Measurements from ENCODE around the gene PON2.
A peak's percentile ranks its signal among the peaks of the same experiment; 100 is the strongest.

The PON2 gene

DNA sequence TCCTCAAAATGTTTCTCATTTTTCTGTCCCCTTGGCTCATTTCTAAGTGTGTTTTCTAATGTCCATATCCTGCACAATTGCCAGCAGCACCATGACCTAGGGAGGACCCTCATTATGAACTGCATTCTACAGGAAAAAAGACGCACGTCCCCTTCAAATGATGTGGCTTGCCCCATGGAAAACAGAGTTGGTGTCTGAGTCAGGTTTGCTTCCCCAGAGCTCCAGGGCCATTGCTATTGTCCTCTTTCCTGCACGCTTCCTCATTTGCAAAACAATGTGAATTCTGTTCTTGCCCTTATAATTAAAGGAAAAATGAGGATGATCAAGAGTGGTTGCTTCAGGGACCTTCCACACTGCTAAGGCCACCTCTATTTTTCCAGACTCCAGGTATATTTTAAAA, 36.2 kb upstream of the PON2 start:
- peak overlapping the region; percentile 44; the same call in 1 of the 2 replicates for H3K4me2 ChIP-seq (ENCODE audit: insufficient read depth, low read length)
- no peak for TF ChIP-seq EZH2 (IDR thresholded peaks at IDR 0.05; ENCODE audit: borderline replicate concordance, low read depth, low read length, severe bottlenecking)
- TF ChIP-seq, protein P1, sequence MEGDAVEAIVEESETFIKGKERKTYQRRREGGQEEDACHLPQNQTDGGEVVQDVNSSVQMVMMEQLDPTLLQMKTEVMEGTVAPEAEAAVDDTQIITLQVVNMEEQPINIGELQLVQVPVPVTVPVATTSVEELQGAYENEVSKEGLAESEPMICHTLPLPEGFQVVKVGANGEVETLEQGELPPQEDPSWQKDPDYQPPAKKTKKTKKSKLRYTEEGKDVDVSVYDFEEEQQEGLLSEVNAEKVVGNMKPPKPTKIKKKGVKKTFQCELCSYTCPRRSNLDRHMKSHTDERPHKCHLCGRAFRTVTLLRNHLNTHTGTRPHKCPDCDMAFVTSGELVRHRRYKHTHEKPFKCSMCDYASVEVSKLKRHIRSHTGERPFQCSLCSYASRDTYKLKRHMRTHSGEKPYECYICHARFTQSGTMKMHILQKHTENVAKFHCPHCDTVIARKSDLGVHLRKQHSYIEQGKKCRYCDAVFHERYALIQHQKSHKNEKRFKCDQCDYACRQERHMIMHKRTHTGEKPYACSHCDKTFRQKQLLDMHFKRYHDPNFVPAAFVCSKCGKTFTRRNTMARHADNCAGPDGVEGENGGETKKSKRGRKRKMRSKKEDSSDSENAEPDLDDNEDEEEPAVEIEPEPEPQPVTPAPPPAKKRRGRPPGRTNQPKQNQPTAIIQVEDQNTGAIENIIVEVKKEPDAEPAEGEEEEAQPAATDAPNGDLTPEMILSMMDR (IDR thresholded peaks at IDR 0.05; ENCODE audit: borderline replicate concordance, extremely low read depth, low read length, poor library complexity, severe bottlenecking) = no peak
- no peak for ATAC-seq (ENCODE audit: insufficient read depth, low read depth)
- no peaks in the 10 kb centered on the region for H3K27me3 ChIP-seq (ENCODE audit: insufficient read depth, low read length, poor library complexity)
- no peaks in the 10 kb centered on the region for H3K36me3 ChIP-seq (ENCODE audit: insufficient read depth, low read length)
- H3K27ac ChIP-seq (ENCODE audit: low read length) = peak overlapping the region; percentile 71
- no peaks in the 10 kb centered on the region for H3K9me3 ChIP-seq (ENCODE audit: insufficient read depth, low read length, severe bottlenecking)
- no peak for DNase-seq
- H2AFZ ChIP-seq (ENCODE audit: low read depth, low read length) = peak overlapping the region; percentile 28; the same call in 1 of the 2 replicates
- peaks cover 42% of the 10 kb centered on the region for H3K4me1 ChIP-seq (ENCODE audit: insufficient read depth, low read length)
- H3K4me3 ChIP-seq (ENCODE audit: low read depth in 1 of 2, low read length in 2 of 2) = no peak overlapping the region
- no peaks in the 10 kb centered on the region for H3K79me2 ChIP-seq (ENCODE audit: insufficient read depth, low read length)
- no peaks in the 10 kb centered on the region for H4K20me1 ChIP-seq (ENCODE audit: insufficient read depth, low read length)
- H3K9ac ChIP-seq (ENCODE audit: low read depth, low read length) = 0 out of 2 replicates have a peak overlapping the region, but pooled peaks have one; percentile 31

DNA sequence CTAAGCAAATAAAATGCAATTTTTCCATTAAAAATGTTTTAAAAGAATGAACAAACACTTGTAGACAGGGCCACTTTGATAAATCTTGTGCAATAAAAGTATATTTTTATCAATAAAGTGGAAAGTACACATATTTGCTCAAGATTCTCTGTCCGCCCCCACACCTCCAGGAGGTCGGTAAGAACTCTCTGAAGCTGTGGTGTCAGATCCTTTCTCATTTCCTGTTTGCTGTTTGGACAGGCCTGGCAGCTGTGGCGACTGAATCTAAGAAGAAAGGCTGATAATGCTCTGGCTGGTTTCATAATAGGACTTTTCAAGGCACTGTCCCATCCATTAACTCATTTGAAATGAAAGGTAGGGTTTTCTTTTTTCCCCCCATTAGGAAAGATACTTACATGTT, 35.6 kb upstream of the PON2 start:
- Histone ChIP-seq H3K27me3 (ENCODE audit: insufficient read depth, low read length, poor library complexity) (no peaks in the 10 kb centered on the region), H3K27ac (ENCODE audit: low read length) (peak overlapping the region; percentile 71), H3K36me3 (ENCODE audit: insufficient read depth, low read length) (no peaks in the 10 kb centered on the region), H3K79me2 (ENCODE audit: insufficient read depth, low read length) (no peaks in the 10 kb centered on the region), H2AFZ (ENCODE audit: low read depth, low read length) (peak overlapping the region; percentile 28; the same call in 1 of the 2 replicates), H4K20me1 (ENCODE audit: insufficient read depth, low read length) (no peaks in the 10 kb centered on the region), H3K9me3 (ENCODE audit: insufficient read depth, low read length, severe bottlenecking) (no peaks in the 10 kb centered on the region), H3K4me1 (ENCODE audit: insufficient read depth, low read length) (peaks cover 39% of the 10 kb centered on the region), H3K9ac (ENCODE audit: low read depth, low read length) (peak overlapping the region; percentile 31; the same call in 1 of the 2 replicates), H3K4me3 (ENCODE audit: low read depth in 1 of 2, low read length in 2 of 2) (no peak overlapping the region), H3K4me2 (ENCODE audit: insufficient read depth, low read length) (peak overlapping the region; percentile 44)
- ATAC-seq (ENCODE audit: insufficient read depth, low read depth) (peak; percentile 94), DNase-seq (peak; percentile 51)
- TF ChIP-seq, protein P1 (IDR thresholded peaks at IDR 0.05; ENCODE audit: borderline replicate concordance, extremely low read depth, low read length, poor library complexity, severe bottlenecking) = no peak
- TF ChIP-seq EZH2 (IDR thresholded peaks at IDR 0.05; ENCODE audit: borderline replicate concordance, low read depth, low read length, severe bottlenecking) = no peak

DNA sequence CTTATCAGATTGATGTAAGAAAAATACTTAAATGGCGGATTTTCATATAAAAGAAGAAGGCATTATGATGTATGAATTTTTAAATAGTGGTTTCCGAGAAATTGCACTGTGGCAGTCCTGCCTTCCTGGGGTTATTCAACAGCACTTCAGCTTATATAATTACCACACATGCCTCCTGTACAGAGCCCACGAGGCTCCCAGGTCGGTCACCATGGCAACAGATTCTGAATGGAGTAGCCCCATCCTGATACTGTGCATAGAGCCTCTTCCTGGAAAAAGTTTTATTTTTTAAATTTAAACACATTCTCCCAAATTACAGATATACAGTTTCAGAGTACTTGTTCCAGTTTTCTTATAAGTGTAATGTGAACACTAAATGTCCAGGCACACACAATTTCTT, 35.0 kb upstream of the PON2 start:
- TF ChIP-seq, protein P1 (IDR thresholded peaks at IDR 0.05; ENCODE audit: borderline replicate concordance, extremely low read depth, low read length, poor library complexity, severe bottlenecking) = no peak
- TF ChIP-seq EZH2 (IDR thresholded peaks at IDR 0.05; ENCODE audit: borderline replicate concordance, low read depth, low read length, severe bottlenecking) = no peak
- H3K27ac ChIP-seq (ENCODE audit: low read length) = peak overlapping the region; percentile 71
- H3K4me2 ChIP-seq (ENCODE audit: insufficient read depth, low read length) = peak overlapping the region; percentile 44; the same call in 1 of the 2 replicates
- H3K9me3 ChIP-seq (ENCODE audit: insufficient read depth, low read length, severe bottlenecking) = no peaks in the 10 kb centered on the region
- H3K9ac ChIP-seq (ENCODE audit: low read depth, low read length) = peak overlapping the region; percentile 31; the same call in 1 of the 2 replicates
- DNase-seq = peak; percentile 22
- H3K4me3 ChIP-seq (ENCODE audit: low read depth in 1 of 2, low read length in 2 of 2) = no peak overlapping the region
- H4K20me1 ChIP-seq (ENCODE audit: insufficient read depth, low read length) = no peaks in the 10 kb centered on the region
- no peaks in the 10 kb centered on the region for H3K79me2 ChIP-seq (ENCODE audit: insufficient read depth, low read length)
- H3K27me3 ChIP-seq (ENCODE audit: insufficient read depth, low read length, poor library complexity) = no peaks in the 10 kb centered on the region
- no peaks in the 10 kb centered on the region for H3K36me3 ChIP-seq (ENCODE audit: insufficient read depth, low read length)
- peak; percentile 58 for ATAC-seq (ENCODE audit: insufficient read depth, low read depth)
- peaks cover 39% of the 10 kb centered on the region for H3K4me1 ChIP-seq (ENCODE audit: insufficient read depth, low read length)
- no peak overlapping the region for H2AFZ ChIP-seq (ENCODE audit: low read depth, low read length)
